H1 (cell line): ENCODE results near the gene CACNA1F. TPM values are rescaled to one million over a fixed set of nuclear protein-coding genes. Genes with fewer than 3 reads are reported as not detected.

Source experiments
- CTCF ChIA-PET: fragments of 300-600 bp; sonication (Branson Sonifier 250); formaldehyde crosslinking; loops from one replicate; lab custom pipeline; 2021; ENCODE audit not compliant: partially characterized antibody; lab: Charles Lee
- POLR2A ChIA-PET: fragments of 300-600 bp; sonication (Branson Sonifier 250); formaldehyde crosslinking; loops from one replicate; lab custom pipeline; 2021; ENCODE audit warnings: inconsistent platforms; ENCODE audit not compliant: partially characterized antibody; lab: Charles Lee
- DNase-seq, 2 experiments: peaks; one replicate each; pipeline versions ENCODE4 v3.0.0 to v3.0.0-alpha.2; 2010 to 2022; ENCODE audit warnings: low spot score in 2 of 2, low read depth in 1 of 2, mixed read lengths in 1 of 2
- FAIRE-seq: peaks from 2 replicates; lab custom pipeline; 2011; peaks lifted over from hg19 to GRCh38; lab: Jason Lieb, UNC
- H2AFZ ChIP-seq: 2 replicates; pipeline ENCODE4 v1.8.1; 2012; ENCODE audit warnings: low read length, inconsistent platforms
- H2AK5ac ChIP-seq: 2 replicates; pipeline ENCODE4 v1.6.1; 2013; ENCODE audit warnings: low read depth, low read length
- H2BK120ac ChIP-seq: replicated peaks from 2 replicates; pipeline ENCODE3; 2013; ENCODE audit warnings: low read depth, low read length, inconsistent platforms
- H2BK12ac ChIP-seq: 2 replicates; pipeline ENCODE4 v1.6.1; 2013; ENCODE audit warnings: low read depth, low read length
- H2BK15ac ChIP-seq: 2 replicates; pipeline ENCODE4 v1.6.1; 2013; ENCODE audit warnings: low read length
- H2BK20ac ChIP-seq: 2 replicates; pipeline ENCODE4 v1.6.1; 2013; ENCODE audit warnings: low read length
- H2BK5ac ChIP-seq: 2 replicates; pipeline ENCODE4 v1.6.1; 2013; ENCODE audit warnings: low read depth, low read length
- H3K14ac ChIP-seq: 2 replicates; pipeline ENCODE4 v1.6.1; 2013; ENCODE audit warnings: inconsistent platforms; ENCODE audit not compliant: insufficient read length
- H3K18ac ChIP-seq: 2 replicates; pipeline ENCODE4 v1.6.1; 2013; ENCODE audit warnings: low read length; ENCODE audit errors: extremely low read depth
- H3K23ac ChIP-seq: 2 replicates; pipeline ENCODE4 v1.6.1; 2013; ENCODE audit warnings: inconsistent platforms; ENCODE audit not compliant: insufficient read length
- H3K23me2 ChIP-seq: 2 replicates; pipeline ENCODE4 v1.6.1; 2013; ENCODE audit warnings: low read depth, low read length
- H3K27ac ChIP-seq: 2 replicates; pipeline ENCODE4 v1.6.1; 2011; ENCODE audit warnings: low read depth, low read length, inconsistent platforms
- H3K27me3 ChIP-seq, 4 experiments: replicated peaks in 1 of 4; 1 replicate in 1 of 4; 2 replicates in 3 of 4; pipeline versions ENCODE4 v1.6.1 to v1.8.1; 2011 to 2013; ENCODE audit warnings: low read length in 3 of 4, mild to moderate bottlenecking in 3 of 4, inconsistent platforms in 2 of 4, mixed read lengths in 2 of 4, moderate library complexity in 1 of 4; ENCODE audit not compliant: control insufficient read depth in 3 of 4, insufficient read depth in 3 of 4; ENCODE audit errors: extremely low read depth in 1 of 4
- H3K36me3 ChIP-seq, 4 experiments: 2 replicates each; pipeline versions ENCODE4 v1.6.1 to v1.8.1; 2011 to 2013; ENCODE audit warnings: mild to moderate bottlenecking in 4 of 4, low read length in 3 of 4, moderate library complexity in 2 of 4, control low read depth in 1 of 4, inconsistent platforms in 1 of 4; ENCODE audit not compliant: insufficient read depth in 4 of 4, control insufficient read depth in 2 of 4
- H3K4ac ChIP-seq: replicated peaks from 2 replicates; pipeline ENCODE3; 2013; ENCODE audit warnings: low read length, low read depth, mixed read lengths, inconsistent platforms; ENCODE audit not compliant: insufficient read length
- H3K4me1 ChIP-seq, 4 experiments: replicated peaks in 1 of 4; 1 replicate in 1 of 4; 2 replicates in 3 of 4; pipeline versions ENCODE4 v1.6.1 to v1.8.1; 2011 to 2013; ENCODE audit warnings: low read length in 3 of 4, inconsistent platforms in 2 of 4, mixed read lengths in 1 of 4; ENCODE audit not compliant: insufficient read depth in 4 of 4, control insufficient read depth in 3 of 4
- H3K4me2 ChIP-seq, 2 experiments: 2 replicates each; pipeline versions ENCODE4 v1.6.1 to v1.8.1; 2011 to 2013; ENCODE audit warnings: low read depth in 2 of 2, low read length in 2 of 2, control low read depth in 1 of 2, inconsistent platforms in 1 of 2, mild to moderate bottlenecking in 1 of 2; ENCODE audit not compliant: insufficient read depth in 1 of 2
- H3K4me3 ChIP-seq, 4 experiments: fragments of 200-600, 300-600 bp in 1 of 4; sonication (generic), shearing (Covaris generic), sonication (Bioruptor Twin) in 1 of 4; 2 replicates each; pipeline versions ENCODE4 v1.5.1 to v1.8.1; 2011 to 2016; ENCODE audit warnings: low read length in 4 of 4, low read depth in 3 of 4, control low read depth in 2 of 4, inconsistent platforms in 2 of 4, mild to moderate bottlenecking in 2 of 4, mixed read lengths in 1 of 4, moderate library complexity in 1 of 4; ENCODE audit not compliant: insufficient read depth in 2 of 4; ENCODE audit errors: extremely low read depth in 1 of 4
- H3K56ac ChIP-seq: replicated peaks from 2 replicates; pipeline ENCODE3; 2013; ENCODE audit warnings: low read depth, mild to moderate bottlenecking, mixed read lengths, low read length, inconsistent platforms; ENCODE audit not compliant: insufficient read length
- H3K79me1 ChIP-seq: 2 replicates; pipeline ENCODE4 v1.6.1; 2013; ENCODE audit warnings: low read depth, low read length, control low read depth
- H3K79me2 ChIP-seq, 2 experiments: 2 replicates each; pipeline versions ENCODE4 v1.6.1 to v1.8.1; 2012 to 2013; ENCODE audit warnings: low read length in 2 of 2, mild to moderate bottlenecking in 2 of 2, inconsistent platforms in 1 of 2; ENCODE audit not compliant: insufficient read depth in 2 of 2, control insufficient read depth in 1 of 2
- H3K9ac ChIP-seq, 4 experiments: replicated peaks in 1 of 4; 1 replicate in 1 of 4; 2 replicates in 3 of 4; pipeline versions ENCODE4 v1.6.1 to v1.8.1; 2011 to 2013; ENCODE audit warnings: low read depth in 3 of 4, low read length in 3 of 4, control low read depth in 2 of 4, mild to moderate bottlenecking in 2 of 4, moderate library complexity in 2 of 4, inconsistent platforms in 1 of 4; ENCODE audit errors: extremely low read depth in 1 of 4
- H3K9me3 ChIP-seq, 2 experiments: 2 replicates each; pipeline versions ENCODE4 v1.6.1 to v1.8.1; 2012 to 2013; ENCODE audit warnings: mild to moderate bottlenecking in 2 of 2, moderate library complexity in 2 of 2, control low read depth in 1 of 2, inconsistent platforms in 1 of 2, low read depth in 1 of 2, low read length in 1 of 2, mixed read lengths in 1 of 2; ENCODE audit not compliant: insufficient read depth in 2 of 2
- H4K20me1 ChIP-seq, 2 experiments: replicated peaks in 1 of 2; 2 replicates each; pipeline versions ENCODE3 to v1.8.1; 2011 to 2013; ENCODE audit warnings: inconsistent platforms in 2 of 2, low read length in 2 of 2, mild to moderate bottlenecking in 1 of 2; ENCODE audit not compliant: insufficient read depth in 2 of 2, control insufficient read depth in 1 of 2
- H4K5ac ChIP-seq: 2 replicates; pipeline ENCODE4 v1.6.1; 2013; ENCODE audit warnings: low read length, low read depth, mixed read lengths, inconsistent platforms; ENCODE audit not compliant: insufficient read length
- H4K8ac ChIP-seq: 2 replicates; pipeline ENCODE4 v1.8.0; 2013; ENCODE audit warnings: mild to moderate bottlenecking, moderate library complexity, low read length, inconsistent platforms; ENCODE audit not compliant: insufficient read depth; ENCODE audit errors: extremely low read depth
- H4K91ac ChIP-seq: replicated peaks from 2 replicates; pipeline ENCODE3; 2013; ENCODE audit warnings: low read length, mixed read lengths, inconsistent platforms; ENCODE audit not compliant: insufficient read length
- ASH2L ChIP-seq: fragments of 200-600, 300-600 bp; sonication (generic); IDR thresholded peaks from one replicate; pipeline ENCODE4 v1.7.1; 2017; ENCODE audit warnings: low read length
- CBX8 ChIP-seq: fragments of 300-800, 300-1000 bp; sonication (generic); IDR thresholded peaks from 2 replicates; pipeline ENCODE4 v1.7.1; 2016; ENCODE audit warnings: low read depth, low read length, borderline replicate concordance
- CHD2 ChIP-seq: IDR thresholded peaks from 2 replicates; pipeline ENCODE4 v1.6.1; 2012; ENCODE audit warnings: low read length, improper control_type of control experiment
- CREB1 ChIP-seq: IDR thresholded peaks from 2 replicates; pipeline ENCODE4 v1.6.1; 2012; ENCODE audit warnings: inconsistent platforms
- FOSL1 ChIP-seq: IDR thresholded peaks from 2 replicates; pipeline ENCODE4 v1.6.1; 2011; ENCODE audit warnings: mild to moderate bottlenecking, low read depth, low read length, moderate library complexity; ENCODE audit not compliant: insufficient read depth
- KDM4A ChIP-seq: IDR thresholded peaks from one replicate; pipeline ENCODE4 v1.7.1; 2012; ENCODE audit warnings: low read depth, mild to moderate bottlenecking, moderate library complexity, low read length, inconsistent platforms; ENCODE audit not compliant: severe bottlenecking
- POLR2A ChIP-seq, 2 experiments: IDR thresholded peaks; 1 replicate in 1 of 2; 2 replicates in 1 of 2; pipeline ENCODE4 v1.6.1; 2011; ENCODE audit warnings: low read depth in 2 of 2, low read length in 2 of 2, mild to moderate bottlenecking in 2 of 2; ENCODE audit errors: control extremely low read depth in 1 of 2
- RAD21 ChIP-seq, 2 experiments: IDR thresholded peaks in 1 of 2; conservative IDR thresholded peaks in 1 of 2; 2 replicates each; pipeline ENCODE4 v1.6.1; 2011; ENCODE audit warnings: low read depth in 2 of 2, low read length in 2 of 2, improper control_type of control experiment in 1 of 2, inconsistent platforms in 1 of 2, mild to moderate bottlenecking in 1 of 2, moderate library complexity in 1 of 2
- TAF1 ChIP-seq: IDR thresholded peaks from 2 replicates; pipeline ENCODE4 v1.6.1; 2011; ENCODE audit warnings: mild to moderate bottlenecking, low read depth, low read length
- TCF12 ChIP-seq: IDR thresholded peaks from 2 replicates; pipeline ENCODE4 v1.6.1; 2011; ENCODE audit warnings: low read depth, mild to moderate bottlenecking, low read length
- WGBS, 2 experiments: shearing (Covaris generic) in 1 of 2; methylation state at CpG; one replicate each; pipeline versions ENCODE4 v1.1.6 to v1.1.7; 2013 to 2015; ENCODE audit warnings: low lambda C conversion rate in 2 of 2, mixed read lengths in 2 of 2, inconsistent platforms in 1 of 2, low coverage in 1 of 2, missing lambda C conversion rate in 1 of 2; ENCODE audit not compliant: insufficient replicate concordance in 2 of 2, insufficient coverage in 1 of 2, insufficient read length in 1 of 2; ENCODE audit errors: extremely low coverage in 1 of 2, missing lambda C conversion rate in 1 of 2; 5-methylcytosine and 5-hydroxymethylcytosine counted together
- polyA plus RNA-seq, 7 experiments: library from polyadenylated mRNA; depleted of rRNA in 3 of 7; stranded (reverse) in 5 of 7; unstranded in 2 of 7; fragments of >200 nt in 5 of 7; fragments of 200-250 nt in 2 of 7; gene quantifications; 1 replicate in 5 of 7; 2 replicates in 1 of 7; 4 replicates in 1 of 7; pipeline versions ENCODE4 v1.2.1 to v1.2.3, GENCODE V29; 2011 to 2013; ENCODE audit warnings: missing spikeins in 2 of 7, mixed read lengths in 2 of 7
- total RNA-seq: library from RNA; stranded (reverse); fragmentation: NEBNext Ultra II Directional; extraction: Animal tissue kit (Norgen Biotek cat#: 25700); gene quantifications from 2 replicates; pipeline ENCODE4 v1.2.1, GENCODE V29; 2021
- TF ChIP-seq, protein P1 (sequence below): IDR thresholded peaks from 2 replicates; pipeline ENCODE4 v1.6.1; 2011; ENCODE audit warnings: low read length, improper control_type of control experiment

The CACNA1F gene
- total and polyA plus RNA-seq, 2 of the 8 experiments (the other 6 are each of a cell fraction or from before 2014, with no cell fraction given): 0.59 to 0.84 TPM

DNA sequence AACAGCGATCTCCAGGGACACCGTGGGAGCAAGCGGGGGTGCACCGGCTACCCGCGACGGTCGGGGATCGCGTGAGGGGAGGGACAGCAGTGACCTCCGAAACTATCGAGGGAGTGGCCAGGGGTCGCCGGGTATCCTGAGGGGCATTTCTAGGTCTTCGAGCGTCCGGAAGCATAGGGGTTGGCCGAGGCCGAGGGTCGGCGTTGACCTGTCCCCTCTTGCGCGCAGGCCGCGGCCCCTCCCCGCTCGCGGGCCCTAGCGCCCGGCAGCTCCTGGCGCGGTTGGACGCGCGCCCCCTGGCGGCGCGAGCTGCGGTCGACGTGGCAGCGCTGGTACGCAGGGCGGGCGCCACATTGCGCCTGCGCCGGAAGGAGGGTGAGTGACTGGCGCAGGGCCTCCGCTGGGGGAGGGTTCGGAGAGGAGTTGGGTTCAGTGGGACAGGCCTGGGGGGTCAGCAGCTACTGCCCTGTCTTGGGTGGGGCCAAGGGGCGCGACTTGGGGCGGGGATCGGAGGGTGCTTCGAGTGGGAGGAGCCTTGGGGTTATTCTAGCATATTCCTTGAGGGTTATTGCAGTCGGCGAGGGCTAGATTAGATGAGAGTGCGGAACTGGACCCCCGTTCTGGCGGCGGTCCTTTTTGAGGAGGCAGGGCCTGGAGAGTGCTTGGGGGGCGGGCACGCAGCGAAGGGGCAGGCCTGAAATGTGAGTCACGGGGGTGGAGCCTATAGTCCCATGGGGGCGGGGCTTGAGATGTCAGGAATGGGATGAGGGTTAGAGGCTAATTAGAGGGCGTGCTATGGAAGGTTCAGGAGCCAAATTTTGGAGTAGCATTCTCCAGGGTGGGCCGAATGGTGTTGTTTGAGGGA, 69.4 kb downstream of the CACNA1F start:
- POLR2A ChIA-PET: interaction anchor here (0.8 to 1.2 kb wide), 3 partner anchors 21 to 120 kb away, joined by 3 to 5 read pairs (median 3); no protein-coding TSS in a partner anchor
- no peak overlapping the region; the same call in 1 of the 2 replicates for H2AFZ ChIP-seq
- TF ChIP-seq RAD21 (IDR thresholded peaks at IDR 0.05 in 1 of 2, conservative IDR thresholded peaks at IDR 0.05 in 1 of 2; ENCODE audit: low read depth in 2 of 2, low read length in 2 of 2): peak; percentile 20 to 60; a peak in 2 of 4 replicates
- no peak for TF ChIP-seq CBX8
- TF ChIP-seq POLR2A (IDR thresholded peaks at IDR 0.05; ENCODE audit: control extremely low read depth in 1 of 2, low read depth in 2 of 2, low read length in 2 of 2): no peak
- no peak for TF ChIP-seq CHD2
- TF ChIP-seq TCF12: no peak
- peak; percentile 52 for TF ChIP-seq KDM4A
- TF ChIP-seq, protein P1, sequence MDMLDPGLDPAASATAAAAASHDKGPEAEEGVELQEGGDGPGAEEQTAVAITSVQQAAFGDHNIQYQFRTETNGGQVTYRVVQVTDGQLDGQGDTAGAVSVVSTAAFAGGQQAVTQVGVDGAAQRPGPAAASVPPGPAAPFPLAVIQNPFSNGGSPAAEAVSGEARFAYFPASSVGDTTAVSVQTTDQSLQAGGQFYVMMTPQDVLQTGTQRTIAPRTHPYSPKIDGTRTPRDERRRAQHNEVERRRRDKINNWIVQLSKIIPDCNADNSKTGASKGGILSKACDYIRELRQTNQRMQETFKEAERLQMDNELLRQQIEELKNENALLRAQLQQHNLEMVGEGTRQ: no peak
- TF ChIP-seq ASH2L: no peak
- no peak for TF ChIP-seq FOSL1
- peak; percentile 73 for TF ChIP-seq CREB1
- TF ChIP-seq TAF1: no peak

More for the DNA sequence above, 69.4 kb downstream of the CACNA1F start:
- Histone ChIP-seq H3K9me3 (no peaks in the 10 kb centered on the region), H2BK5ac (no peak overlapping the region), H4K91ac (no peak overlapping the region), H4K5ac (peak overlapping the region; percentile 60), H3K4ac (no peak overlapping the region), H3K14ac (no peak overlapping the region), H3K4me1 (peaks cover 0 to 12% (median 4%) of the 10 kb centered on the region in 4 experiments; a peak in 4 of 7 replicates), H3K79me2 (no peaks in the 10 kb centered on the region), H3K4me3 (peak overlapping the region; percentile 38 to 64 (median 42); a peak in 7 of 8 replicates), H2BK15ac (no peak overlapping the region), H3K18ac (no peak overlapping the region), H3K9ac (peak overlapping the region in 3 of 4 experiments; percentile 34 to 55 (median 46); a peak in 4 of 7 replicates), H4K20me1 (no peaks in the 10 kb centered on the region), H3K79me1 (no peaks in the 10 kb centered on the region), H3K56ac (no peak overlapping the region), H3K36me3 (no peaks in the 10 kb centered on the region), H3K4me2 (peak overlapping the region; percentile 22 to 72), H2AK5ac (no peak overlapping the region), H4K8ac (no peak overlapping the region), H3K23me2 (peaks cover 9% of the 10 kb centered on the region; the same call in 1 of the 2 replicates), H3K27me3 (peaks cover 0 to 8% (median 6%) of the 10 kb centered on the region in 4 experiments; a peak in 4 of 7 replicates), H2BK120ac (no peak overlapping the region), H2BK12ac (no peak overlapping the region), H3K23ac (no peak overlapping the region), H3K27ac (peak overlapping the region; percentile 70; the same call in 1 of the 2 replicates), H2BK20ac (no peak overlapping the region)
- 7% methylated on average over 8 of the region's 69 CpGs; no CpG with 5 or more reads in 1 of the 2 experiments for WGBS, 2 experiments
- CTCF ChIA-PET: interaction anchor here (1.1 to 1.8 kb wide), 4 partner anchors 10 to 23 kb away, joined by 4 to 7 read pairs (median 5); no protein-coding TSS in a partner anchor
- peak; percentile 49 to 85 for DNase-seq
- no peak for FAIRE-seq
